DMS153 (cell line): Measurements from ENCODE around the gene TMPRSS11B.
A peak's percentile ranks its signal among the peaks of the same experiment; 100 is the strongest.
"Not testable (repeated sequence)": the region's sequence is repeated elsewhere in the genome, so short reads cannot be mapped to it uniquely, and the experiment has no call there.

Source experiments
- DNase-seq: peaks from one replicate; lab custom pipeline; 2025; lab: John Stamatoyannopoulos, UW

TMPRSS11B gene

GRCh38 chr4:68245594-68245993 lies at the start of gene TMPRSS11B:
Gene TMPRSS11B (minus strand): TSS chr4:68245694. CDS start chr4:68245558, 136 bp downstream.
- DNase-seq: no peak

GRCh38 chr4:68291256-68291655 lies 45.8 kb upstream of the TMPRSS11B start:
- DNase-seq: no peak

GRCh38 chr4:68288393-68288740 lies 42.9 kb upstream of the TMPRSS11B start:
- no peak for DNase-seq

GRCh38 chr4:68287704-68288392 lies 42.4 kb upstream of the TMPRSS11B start:
- DNase-seq: no peak

GRCh38 chr4:68283714-68284113 lies 38.2 kb upstream of the TMPRSS11B start:
- no peak for DNase-seq

- DNase-seq: no peak
These were observed 37.6 kb upstream of the TMPRSS11B start for GRCh38 chr4:68283095-68283494.

- not testable (repeated sequence) for DNase-seq
These were observed 36.6 kb upstream of the TMPRSS11B start for GRCh38 chr4:68281796-68282740.

GRCh38 chr4:68278029-68278428 lies 32.5 kb upstream of the TMPRSS11B start:
- DNase-seq: no peak

- DNase-seq: no peak
These were observed 32.1 kb upstream of the TMPRSS11B start for GRCh38 chr4:68277627-68278026.

GRCh38 chr4:68272860-68273259 lies 27.4 kb upstream of the TMPRSS11B start:
- no peak for DNase-seq

- DNase-seq: no peak
These were observed 26.9 kb upstream of the TMPRSS11B start for GRCh38 chr4:68272380-68272779.

- DNase-seq: peak; percentile 8
These were observed 26.4 kb upstream of the TMPRSS11B start for GRCh38 chr4:68271851-68272357.

GRCh38 chr4:68267433-68267944 lies 22.0 kb upstream of the TMPRSS11B start:
- no peak for DNase-seq

GRCh38 chr4:68264875-68265565 lies 19.5 kb upstream of the TMPRSS11B start:
- DNase-seq: no peak

GRCh38 chr4:68259191-68259590 lies 13.7 kb upstream of the TMPRSS11B start:
- DNase-seq: no peak

GRCh38 chr4:68257719-68258118 lies 12.2 kb upstream of the TMPRSS11B start:
- no peak for DNase-seq

GRCh38 chr4:68256284-68256683 lies 10.8 kb upstream of the TMPRSS11B start:
- no peak for DNase-seq

GRCh38 chr4:68250151-68250930 lies 4.8 kb upstream of the TMPRSS11B start:
- DNase-seq: no peak

GRCh38 chr4:68249434-68249833 lies 3.9 kb upstream of the TMPRSS11B start:
- no peak for DNase-seq

- no peak for DNase-seq
These were observed 4.9 kb downstream of the TMPRSS11B start for GRCh38 chr4:68240620-68241019.

GRCh38 chr4:68228568-68228967 lies 16.9 kb downstream of the TMPRSS11B start:
- no peak for DNase-seq
